GM12878 (cell line): ENCODE data around the gene VWA8. TPM values are rescaled to one million over a fixed set of nuclear protein-coding genes. Genes with fewer than 3 reads are reported as not detected.

Experiments used
- ATAC-seq: fragments of 200-7000 bp; cut with Tn5 transposase; 3 replicates; pipeline ENCODE4 v1.9.1; 2020; ENCODE audit warnings: mild to moderate bottlenecking, moderate library complexity
- BruUV-seq: library from RNA; stranded (reverse); fragments of 400-500 nt; replicated peaks from 2 replicates; lab custom pipeline; 2021; lab: Mats Ljungman, UMichigan
- CTCF ChIA-PET: fragments of 300-600 bp; sonication (Branson Sonifier 250); formaldehyde crosslinking; extraction: SDS; loops from one replicate; lab custom pipeline; 2021; ENCODE audit warnings: inconsistent platforms; lab: Yijun Ruan, JAX
- POLR2A ChIA-PET: fragments of 350-600 bp; formaldehyde crosslinking; extraction: SDS; loops from one replicate; lab custom pipeline; 2021; ENCODE audit warnings: inconsistent platforms; lab: Charles Lee
- RAD21 ChIA-PET: fragments of 300-600 bp; sonication (Branson Sonifier 250); formaldehyde crosslinking; loops from one replicate; lab custom pipeline; 2023; ENCODE audit warnings: antibody characterized with exemption; ENCODE audit not compliant: unreplicated experiment; lab: Charles Lee
- SMC1A ChIA-PET: fragments of 300-600 bp; sonication (Branson Sonifier 250); formaldehyde crosslinking; loops from one replicate; lab custom pipeline; 2023; ENCODE audit not compliant: unreplicated experiment, uncharacterized antibody; lab: Charles Lee
- DNase-seq: peaks from one replicate; pipeline ENCODE4 v3.0.0-alpha.2; 2011; ENCODE audit warnings: low read depth, low spot score
- FAIRE-seq: peaks from 3 replicates; lab custom pipeline; 2011; peaks lifted over from hg19 to GRCh38; lab: Jason Lieb, UNC
- H2AFZ ChIP-seq: 2 replicates; pipeline ENCODE4 v1.6.0; 2011; ENCODE audit warnings: low read depth, low read length, control low read depth; ENCODE audit not compliant: control insufficient read depth
- H3K27ac ChIP-seq: 2 replicates; pipeline ENCODE4 v1.5.1; 2011; ENCODE audit warnings: control low read depth; ENCODE audit not compliant: control insufficient read depth, insufficient read depth
- H3K27me3 ChIP-seq, 2 experiments: replicated peaks in 1 of 2; 2 replicates each; pipeline versions ENCODE4 v1.6.0 to v1.6.1; 2011; ENCODE audit warnings: low read length in 1 of 2; ENCODE audit not compliant: control insufficient read depth in 2 of 2, insufficient read depth in 2 of 2
- H3K36me3 ChIP-seq, 2 experiments: 2 replicates each; pipeline ENCODE4 v1.5.1; 2011; ENCODE audit warnings: low read length in 1 of 2; ENCODE audit not compliant: control insufficient read depth in 2 of 2, insufficient read depth in 2 of 2
- H3K4me1 ChIP-seq: 2 replicates; pipeline ENCODE4 v1.6.1; 2011; ENCODE audit warnings: mild to moderate bottlenecking, low read length, moderate library complexity, mixed read lengths; ENCODE audit not compliant: control insufficient read depth, insufficient read depth
- H3K4me2 ChIP-seq: 2 replicates; pipeline ENCODE4 v1.6.0; 2011; ENCODE audit warnings: control low read depth; ENCODE audit not compliant: control insufficient read depth, insufficient read depth
- H3K4me3 ChIP-seq: fragments of 200-600 bp; sonication (generic); 2 replicates; pipeline ENCODE4 v1.5.1; 2016
- H3K79me2 ChIP-seq: 2 replicates; pipeline ENCODE4 v1.6.0; 2011; ENCODE audit warnings: low read length; ENCODE audit not compliant: control insufficient read depth, insufficient read depth
- H3K9ac ChIP-seq: 2 replicates; pipeline ENCODE4 v1.8.0; 2011; ENCODE audit warnings: low read length, control low read depth, mixed read lengths; ENCODE audit not compliant: control insufficient read depth, insufficient read depth
- H3K9me3 ChIP-seq: replicated peaks from 3 replicates; pipeline ENCODE4 v1.5.1; 2011; ENCODE audit warnings: mild to moderate bottlenecking, low read length; ENCODE audit not compliant: control insufficient read depth, insufficient read depth
- H4K20me1 ChIP-seq: 2 replicates; pipeline ENCODE4 v1.6.0; 2011; ENCODE audit not compliant: control insufficient read depth, insufficient read depth
- ATF7 ChIP-seq: fragments of 450-650 bp; IDR thresholded peaks from 2 replicates; pipeline ENCODE4 v1.6.1; 2016; ENCODE audit warnings: low read depth, mild to moderate bottlenecking
- BHLHE40 ChIP-seq, 2 experiments: fragments of 450-650 bp in 1 of 2; IDR thresholded peaks; 2 replicates each; pipeline ENCODE4 v1.6.1; 2011 to 2017; ENCODE audit warnings: low read depth in 2 of 2, borderline replicate concordance in 1 of 2, improper control_type of control experiment in 1 of 2, low read length in 1 of 2, mild to moderate bottlenecking in 1 of 2
- ELK1 ChIP-seq: IDR thresholded peaks from 2 replicates; pipeline ENCODE4 v1.6.1; 2012; ENCODE audit warnings: low read depth, low read length, improper control_type of control experiment
- IKZF1 ChIP-seq: fragments of 450-650 bp; conservative IDR thresholded peaks from 2 replicates; pipeline ENCODE4 v1.6.1; 2017; ENCODE audit warnings: antibody characterized with exemption, mild to moderate bottlenecking
- MXI1 ChIP-seq: fragments of 150-350 bp; IDR thresholded peaks from 2 replicates; pipeline ENCODE4 v1.6.1; 2011; ENCODE audit warnings: low read depth, mild to moderate bottlenecking, inconsistent platforms, low read length, improper control_type of control experiment
- WRNIP1 ChIP-seq: IDR thresholded peaks from 2 replicates; pipeline ENCODE4 v1.6.1; 2011; ENCODE audit warnings: low read depth, low read length, improper control_type of control experiment, borderline replicate concordance
- YBX1 ChIP-seq: fragments of 450-650 bp; IDR thresholded peaks from 2 replicates; pipeline ENCODE4 v1.6.1; 2016; ENCODE audit warnings: antibody characterized with exemption
- ZNF207 ChIP-seq: fragments of 450-650 bp; IDR thresholded peaks from 2 replicates; pipeline ENCODE4 v1.6.1; 2014; ENCODE audit warnings: antibody characterized with exemption, mild to moderate bottlenecking, borderline replicate concordance
- ZNF687 ChIP-seq: fragments of 450-650 bp; IDR thresholded peaks from 2 replicates; pipeline ENCODE4 v1.6.1; 2017; ENCODE audit warnings: mild to moderate bottlenecking, moderate library complexity
- WGBS: methylation state at CpG from one replicate; pipeline ENCODE4 v1.1.6; 2016; ENCODE audit warnings: low lambda C conversion rate; ENCODE audit not compliant: insufficient replicate concordance, insufficient coverage; ENCODE audit errors: missing lambda C conversion rate; 5-methylcytosine and 5-hydroxymethylcytosine counted together
- in situ Hi-C: fragments of 300-500 bp; cut with MboI; formaldehyde crosslinking; loops from 9 replicates; pipeline ENCODE4 v1.14.3; 2018; ENCODE audit warnings: mixed read lengths
- intact Hi-C: fragments of 100-400 bp; cut with micrococcal nuclease; formaldehyde crosslinking; loops from one replicate; pipeline ENCODE4 v1.14.2; 2022; ENCODE audit not compliant: unreplicated experiment
- polyA plus RNA-seq, 11 experiments: library from polyadenylated mRNA; depleted of rRNA in 4 of 11; unstranded in 6 of 11; stranded (reverse) in 5 of 11; fragments of >200 nt; fragmentation: Nextera tagmentation in 4 of 11; fragmentation: Illumina TruSeq in 1 of 11; extraction: Ambion mirVana in 4 of 11; extraction: Trizol in 1 of 11; gene quantifications; 1 replicate in 1 of 11; 2 replicates in 10 of 11; pipeline versions ENCODE4 v1.2.1 to v1.2.3, GENCODE V29; 2011 to 2016; ENCODE audit warnings: inconsistent platforms in 2 of 11, missing spikeins in 2 of 11, low read depth in 1 of 11
- total RNA-seq, 4 experiments: library from RNA; depleted of rRNA in 3 of 4; stranded (reverse); fragments of >200 nt in 3 of 4; fragmentation: Illumina TruSeq in 1 of 4; extraction: Trizol in 1 of 4; gene quantifications; 2 replicates each; pipeline versions ENCODE4 v1.2.1 to v1.2.3, GENCODE V29; 2013 to 2021
- TF ChIP-seq, protein P1 (sequence below): fragments of 450-650 bp; IDR thresholded peaks from 2 replicates; pipeline ENCODE4 v1.6.1; 2016; ENCODE audit warnings: mild to moderate bottlenecking

The VWA8 gene
- total and polyA plus RNA-seq, 10 of the 15 experiments (the other 5 are each of a cell fraction or from before 2014, with no cell fraction given), result 3.0 to 21.8 (median 13.5) TPM

- POLR2A ChIA-PET, result no interaction called here
- no peaks in the 10 kb centered on the region for H3K4me1 ChIP-seq
- no peak for DNase-seq
- RAD21 ChIA-PET, result no interaction called here
- H4K20me1 ChIP-seq, result no peaks in the 10 kb centered on the region
- SMC1A ChIA-PET, result interaction anchor here (1.0 kb wide), 1 partner anchor 16 kb away, joined by 3 read pairs; no protein-coding TSS in a partner anchor
- H3K36me3 ChIP-seq, result peaks cover 0 to 3% of the 10 kb centered on the region in 2 experiments; a peak in 3 of 4 replicates
- intact Hi-C loops, result no loop called here
- H3K27ac ChIP-seq, result no peak overlapping the region
- H3K9me3 ChIP-seq, result no peaks in the 10 kb centered on the region
- in situ Hi-C loops, result no loop called here
- no peak overlapping the region for H2AFZ ChIP-seq
- H3K27me3 ChIP-seq, result no peaks in the 10 kb centered on the region
- no TSS peak for BruUV-seq
- no peak overlapping the region for H3K4me2 ChIP-seq
- no peak overlapping the region for H3K9ac ChIP-seq
- CTCF ChIA-PET, result no interaction called here
- ATAC-seq, result no peak
- TF ChIP-seq MXI1 (no peak), ELK1 (no peak), YBX1 (no peak), WRNIP1 (no peak), ZNF687 (no peak), ZNF207 (no peak), BHLHE40 (IDR thresholded peaks at IDR 0.05; ENCODE audit: borderline replicate concordance in 1 of 2, low read depth in 2 of 2, low read length in 1 of 2) (no peak), IKZF1 (no peak), ATF7 (no peak)
- TF ChIP-seq, protein P1, sequence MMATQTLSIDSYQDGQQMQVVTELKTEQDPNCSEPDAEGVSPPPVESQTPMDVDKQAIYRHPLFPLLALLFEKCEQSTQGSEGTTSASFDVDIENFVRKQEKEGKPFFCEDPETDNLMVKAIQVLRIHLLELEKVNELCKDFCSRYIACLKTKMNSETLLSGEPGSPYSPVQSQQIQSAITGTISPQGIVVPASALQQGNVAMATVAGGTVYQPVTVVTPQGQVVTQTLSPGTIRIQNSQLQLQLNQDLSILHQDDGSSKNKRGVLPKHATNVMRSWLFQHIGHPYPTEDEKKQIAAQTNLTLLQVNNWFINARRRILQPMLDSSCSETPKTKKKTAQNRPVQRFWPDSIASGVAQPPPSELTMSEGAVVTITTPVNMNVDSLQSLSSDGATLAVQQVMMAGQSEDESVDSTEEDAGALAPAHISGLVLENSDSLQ, result no peak
- TF ChIP-seq, all 136 proteins: peak for 0
- 96% methylated on average over 5 of the region's 5 CpGs for WGBS
- Histone ChIP-seq H3K79me2 (no peaks in the 10 kb centered on the region), H3K4me3 (no peak overlapping the region)
- no peak for FAIRE-seq
These were observed 355.3 kb downstream of the VWA8 start for GRCh38 chr13:41605319-41606285.
